ENCODE data around the gene PHYKPL. TPM values are rescaled to one million over a fixed set of nuclear protein-coding genes. Genes with fewer than 3 reads are reported as not detected.
"Not testable (repeated sequence)": the region's sequence is repeated elsewhere in the genome, so short reads cannot be mapped to it uniquely, and the experiment has no call there.

PHYKPL gene
- total RNA-seq, 1 experiment from 2014 or later, result 48.8 TPM

DNA sequence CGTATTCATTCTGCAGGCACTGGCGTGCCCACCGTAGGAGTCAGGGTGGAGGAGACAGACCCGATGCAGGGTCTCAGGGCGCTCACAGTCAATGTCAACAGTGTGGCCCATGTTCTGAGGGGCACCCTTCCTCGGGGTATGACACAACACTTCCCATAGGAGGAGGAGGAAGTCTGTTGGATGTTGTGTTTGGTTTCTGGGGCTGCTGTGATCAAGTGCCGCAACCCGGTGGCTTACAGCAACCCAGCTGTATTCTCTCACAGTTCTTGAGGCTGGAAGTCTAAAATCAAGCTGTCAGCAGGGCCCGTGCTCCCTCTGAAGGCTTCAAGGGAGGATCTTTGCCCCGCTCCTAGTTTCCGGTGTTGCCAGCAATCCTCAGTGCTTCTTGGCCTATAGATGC lies 33.9 kb downstream of the PHYKPL start:
- Histone ChIP-seq H4K91ac (ENCODE audit: insufficient read length, low read depth, low read length) (no peak overlapping the region), H3T11ph (ENCODE audit: low read length) (no peak overlapping the region), H3K4ac (ENCODE audit: low read depth, low read length) (no peak overlapping the region), H2BK15ac (ENCODE audit: low read depth, low read length) (no peak overlapping the region), H4K5ac (ENCODE audit: insufficient read length, low read depth, low read length) (no peak overlapping the region), H4K8ac (replicated peaks; ENCODE audit: insufficient read length, low read depth, low read length) (no peak overlapping the region), H2BK5ac (ENCODE audit: insufficient read length, low read length) (no peak overlapping the region), H3K23ac (ENCODE audit: insufficient read length, low read depth, low read length) (no peak overlapping the region), H3K79me1 (ENCODE audit: insufficient read depth, low read depth, low read length, poor library complexity, severe bottlenecking) (no peaks in the 10 kb centered on the region), H3K18ac (ENCODE audit: insufficient read length, low read depth, low read length) (no peak overlapping the region), H3K56ac (ENCODE audit: insufficient read length, low read depth, low read length) (no peak overlapping the region), H2AK5ac (ENCODE audit: insufficient read length, low read length) (no peak overlapping the region), H3K9me3 (ENCODE audit: control insufficient read depth, low read depth, low read length) (no peaks in the 10 kb centered on the region), H2BK20ac (ENCODE audit: low read depth, low read length, poor library complexity, severe bottlenecking) (no peak overlapping the region), H3K27me3 (ENCODE audit: insufficient read depth, low read length) (no peaks in the 10 kb centered on the region), H4K20me1 (ENCODE audit: control insufficient read depth, insufficient read depth, insufficient read length) (peaks cover 2% of the 10 kb centered on the region), H3K4me2 (ENCODE audit: insufficient read depth, insufficient read length, low read length) (no peak overlapping the region), H2BK120ac (ENCODE audit: low read depth, low read length, poor library complexity, severe bottlenecking) (no peak overlapping the region), H2AFZ (ENCODE audit: low read length) (no peak overlapping the region), H2BK12ac (ENCODE audit: insufficient read length, low read depth, low read length) (no peak overlapping the region), H3K9ac (ENCODE audit: extremely low read depth, insufficient read length, low read length) (no peak overlapping the region), H3K27ac (ENCODE audit: insufficient read length, low read depth, low read length) (no peak overlapping the region), H3K4me1 (ENCODE audit: insufficient read depth, low read length) (no peaks in the 10 kb centered on the region), H3K14ac (ENCODE audit: insufficient read depth, low read length) (no peak overlapping the region), H3K79me2 (ENCODE audit: insufficient read depth, low read length) (no peaks in the 10 kb centered on the region), H3K23me2 (ENCODE audit: insufficient read length, low read depth, low read length, poor library complexity, severe bottlenecking) (no peaks in the 10 kb centered on the region)
- no peak for DNase-seq
- Mint-ChIP-seq H3K27ac (no peak overlapping the region), H3K9me3 (peaks cover 0 to 5% of the 10 kb centered on the region in 2 experiments; a peak in 1 of 5 replicates), H3K36me3 (ENCODE audit: insufficient read depth in 1 of 3, low read depth in 3 of 3) (no peaks in the 10 kb centered on the region; a peak in 2 of 7 replicates), H3K4me1 (peaks cover 25 to 30% of the 10 kb centered on the region in 2 experiments), H3K4me3 (no peak overlapping the region), H3K27me3 (ENCODE audit: low read depth) (peaks cover 29% of the 10 kb centered on the region)
- no CpG with 5 or more reads among the region's 11 CpGs for WGBS (ENCODE audit: extremely low coverage, insufficient read length, low lambda C conversion rate)
- TF ChIP-seq, protein P1, sequence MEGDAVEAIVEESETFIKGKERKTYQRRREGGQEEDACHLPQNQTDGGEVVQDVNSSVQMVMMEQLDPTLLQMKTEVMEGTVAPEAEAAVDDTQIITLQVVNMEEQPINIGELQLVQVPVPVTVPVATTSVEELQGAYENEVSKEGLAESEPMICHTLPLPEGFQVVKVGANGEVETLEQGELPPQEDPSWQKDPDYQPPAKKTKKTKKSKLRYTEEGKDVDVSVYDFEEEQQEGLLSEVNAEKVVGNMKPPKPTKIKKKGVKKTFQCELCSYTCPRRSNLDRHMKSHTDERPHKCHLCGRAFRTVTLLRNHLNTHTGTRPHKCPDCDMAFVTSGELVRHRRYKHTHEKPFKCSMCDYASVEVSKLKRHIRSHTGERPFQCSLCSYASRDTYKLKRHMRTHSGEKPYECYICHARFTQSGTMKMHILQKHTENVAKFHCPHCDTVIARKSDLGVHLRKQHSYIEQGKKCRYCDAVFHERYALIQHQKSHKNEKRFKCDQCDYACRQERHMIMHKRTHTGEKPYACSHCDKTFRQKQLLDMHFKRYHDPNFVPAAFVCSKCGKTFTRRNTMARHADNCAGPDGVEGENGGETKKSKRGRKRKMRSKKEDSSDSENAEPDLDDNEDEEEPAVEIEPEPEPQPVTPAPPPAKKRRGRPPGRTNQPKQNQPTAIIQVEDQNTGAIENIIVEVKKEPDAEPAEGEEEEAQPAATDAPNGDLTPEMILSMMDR (conservative IDR thresholded peaks at IDR 0.05), result no peak

DNA sequence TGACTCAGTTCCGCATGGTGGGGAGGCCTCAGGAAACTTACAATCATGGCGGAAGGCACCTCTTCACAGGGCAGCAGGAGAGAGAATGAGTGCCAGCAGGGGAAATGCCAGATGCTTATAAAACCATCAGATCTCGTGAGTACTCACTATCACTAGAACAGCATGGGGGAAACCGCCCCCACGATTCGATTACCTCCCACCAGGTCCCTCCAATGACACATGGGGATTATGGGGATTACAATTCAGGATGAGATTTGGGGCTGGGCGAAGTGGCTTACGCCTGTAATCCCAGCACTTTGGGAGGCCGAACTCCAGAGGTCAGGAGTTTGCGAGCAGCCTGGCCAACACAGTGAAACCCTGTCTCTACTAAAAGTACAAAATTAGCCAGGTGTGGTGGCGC lies 34.5 kb downstream of the PHYKPL start:
- not testable (repeated sequence) for H2BK12ac ChIP-seq (ENCODE audit: insufficient read length, low read depth, low read length); H4K5ac ChIP-seq (ENCODE audit: insufficient read length, low read depth, low read length); H3K9me3 ChIP-seq (ENCODE audit: control insufficient read depth, low read depth, low read length); H2BK120ac ChIP-seq (ENCODE audit: low read depth, low read length, poor library complexity, severe bottlenecking); H3K4me2 ChIP-seq (ENCODE audit: insufficient read depth, insufficient read length, low read length); H4K20me1 ChIP-seq (ENCODE audit: control insufficient read depth, insufficient read depth, insufficient read length); H3K27ac ChIP-seq (ENCODE audit: insufficient read length, low read depth, low read length); H3K4me3 Mint-ChIP-seq; H3T11ph ChIP-seq (ENCODE audit: low read length); H2BK15ac ChIP-seq (ENCODE audit: low read depth, low read length); H3K9me3 Mint-ChIP-seq; H3K9ac ChIP-seq (ENCODE audit: extremely low read depth, insufficient read length, low read length); H3K36me3 Mint-ChIP-seq (ENCODE audit: insufficient read depth in 1 of 3, low read depth in 3 of 3); H2BK20ac ChIP-seq (ENCODE audit: low read depth, low read length, poor library complexity, severe bottlenecking); H3K4me1 ChIP-seq (ENCODE audit: insufficient read depth, low read length); H2AFZ ChIP-seq (ENCODE audit: low read length); H3K27me3 ChIP-seq (ENCODE audit: insufficient read depth, low read length); H3K23me2 ChIP-seq (ENCODE audit: insufficient read length, low read depth, low read length, poor library complexity, severe bottlenecking); H3K4ac ChIP-seq (ENCODE audit: low read depth, low read length); H3K79me1 ChIP-seq (ENCODE audit: insufficient read depth, low read depth, low read length, poor library complexity, severe bottlenecking); H3K23ac ChIP-seq (ENCODE audit: insufficient read length, low read depth, low read length); H3K56ac ChIP-seq (ENCODE audit: insufficient read length, low read depth, low read length); H3K27ac Mint-ChIP-seq; DNase-seq; H2AK5ac ChIP-seq (ENCODE audit: insufficient read length, low read length); H3K14ac ChIP-seq (ENCODE audit: insufficient read depth, low read length); H3K79me2 ChIP-seq (ENCODE audit: insufficient read depth, low read length); H3K18ac ChIP-seq (ENCODE audit: insufficient read length, low read depth, low read length); H4K91ac ChIP-seq (ENCODE audit: insufficient read length, low read depth, low read length); H2BK5ac ChIP-seq (ENCODE audit: insufficient read length, low read length); H4K8ac ChIP-seq (replicated peaks; ENCODE audit: insufficient read length, low read depth, low read length)
- peaks cover 25 to 30% of the 10 kb centered on the region in 2 experiments for H3K4me1 Mint-ChIP-seq
- peaks cover 29% of the 10 kb centered on the region for H3K27me3 Mint-ChIP-seq (ENCODE audit: low read depth)
- WGBS (ENCODE audit: extremely low coverage, insufficient read length, low lambda C conversion rate), result no CpG with 5 or more reads among the region's 11 CpGs
